Lower lobe of right lung (tissue), 2 donors: Measurements from ENCODE around the gene USP9Y. TPM values are rescaled to one million over a fixed set of nuclear protein-coding genes. Genes with fewer than 3 reads are reported as not detected.

Source experiments
- ATAC-seq, 2 donors: fragments of 200-7000 bp; cut with Tn5 transposase; one replicate each; pipeline ENCODE4 v1.9.1; 2020 to 2022; ENCODE audit warnings: mild to moderate bottlenecking in 2 of 2, moderate library complexity in 2 of 2
- DNase-seq: peaks from one replicate; pipeline ENCODE4 v3.0.0-alpha.2; 2020
- H3K27ac ChIP-seq: fragments of 200-600 bp; one replicate; pipeline ENCODE4 v1.8.0; 2022
- H3K27me3 ChIP-seq: fragments of 200-600 bp; one replicate; pipeline ENCODE4 v1.8.0; 2022; ENCODE audit warnings: low read depth
- H3K36me3 ChIP-seq: fragments of 200-600 bp; one replicate; pipeline ENCODE4 v1.8.0; 2022; ENCODE audit warnings: mild to moderate bottlenecking
- H3K4me1 ChIP-seq: fragments of 200-600 bp; one replicate; pipeline ENCODE4 v1.8.0; 2022
- H3K4me3 ChIP-seq: fragments of 200-600 bp; one replicate; pipeline ENCODE4 v1.8.0; 2022; ENCODE audit warnings: mild to moderate bottlenecking
- H3K9me3 ChIP-seq: fragments of 200-600 bp; one replicate; pipeline ENCODE4 v1.8.0; 2022
- CTCF ChIP-seq: fragments of 200-600 bp; IDR thresholded peaks from one replicate; pipeline ENCODE4 v1.8.0; 2022; ENCODE audit warnings: antibody characterized with exemption, mild to moderate bottlenecking
- intact Hi-C: fragments of 100-400 bp; cut with DNase I; formaldehyde crosslinking; loops from one replicate; pipeline ENCODE4 v1.11.0; 2022
- total RNA-seq: library from RNA; stranded (reverse); fragmentation: NEBNext Ultra II Directional; extraction: Animal tissue kit (Norgen Biotek cat#: 25700); gene quantifications from one replicate; pipeline ENCODE4 v1.2.1, GENCODE V29; 2021
- donor health status: DM: no; HTN: yes; CAD: no; lungs with severe emphysema.

The USP9Y gene
- total RNA-seq, 1 donor from 2014 or later = 17.7 TPM

- no peaks in the 10 kb centered on the region for H3K4me1 ChIP-seq
- no peak overlapping the region for H3K27ac ChIP-seq
- no peaks in the 10 kb centered on the region for H3K36me3 ChIP-seq
- intact Hi-C loops = no loop called here
- no peak for TF ChIP-seq CTCF
- no peaks in the 10 kb centered on the region for H3K27me3 ChIP-seq
- peak in 1 of 2 donors; percentile 56 for ATAC-seq
- H3K9me3 ChIP-seq = no peaks in the 10 kb centered on the region
- no peak for DNase-seq
- H3K4me3 ChIP-seq = no peak overlapping the region
Observed at GRCh38 chrY:12898604-12899003, 197.6 kb downstream of the USP9Y start.

GRCh38 chrY:12904618-12905516, 203.8 kb downstream of the USP9Y start, which contains the start of gene DDX3Y:
Gene DDX3Y (plus strand): TSS chrY:12904868. CDS start chrY:12904937, 69 bp downstream.
- TF ChIP-seq CTCF = no peak
- DNase-seq = peak; percentile 88
- Histone ChIP-seq H3K36me3 (peaks cover under 1% of the 10 kb centered on the region), H3K27ac (peak within 1 kb of the TSS; percentile 96), H3K4me3 (peak within 1 kb of the TSS; percentile 68), H3K4me1 (peaks cover 12% of the 10 kb centered on the region), H3K27me3 (no peaks in the 10 kb centered on the region), H3K9me3 (no peaks in the 10 kb centered on the region)
- ATAC-seq = peak in 1 of 2 donors; percentile 100
- intact Hi-C loops = no loop called here

- ATAC-seq = peak in 1 of 2 donors; percentile 92
- H3K4me3 ChIP-seq = peak overlapping the region; percentile 68
- no peaks in the 10 kb centered on the region for H3K9me3 ChIP-seq
- peaks cover 6% of the 10 kb centered on the region for H3K36me3 ChIP-seq
- TF ChIP-seq CTCF = no peak
- H3K4me1 ChIP-seq = peaks cover 17% of the 10 kb centered on the region
- H3K27me3 ChIP-seq = no peaks in the 10 kb centered on the region
- H3K27ac ChIP-seq = peak overlapping the region; percentile 96
- intact Hi-C loops = no loop called here
- DNase-seq = peak; percentile 72
Observed at GRCh38 chrY:12905517-12905872, 204.5 kb downstream of the USP9Y start.

GRCh38 chrY:12905895-12906294, 204.9 kb downstream of the USP9Y start:
- no peaks in the 10 kb centered on the region for H3K27me3 ChIP-seq
- DNase-seq (no peak), ATAC-seq (no peak)
- intact Hi-C loops = no loop called here
- peaks cover 17% of the 10 kb centered on the region for H3K4me1 ChIP-seq
- peak overlapping the region; percentile 96 for H3K27ac ChIP-seq
- H3K36me3 ChIP-seq = peaks cover 6% of the 10 kb centered on the region
- no peaks in the 10 kb centered on the region for H3K9me3 ChIP-seq
- TF ChIP-seq CTCF = no peak
- H3K4me3 ChIP-seq = peak overlapping the region; percentile 68

Other genes starting within 250 kb of the USP9Y start
- 63.7 TPM for gene DDX3Y, start 203.6 kb downstream of the USP9Y start, total RNA-seq